IMR-90 (cell line): ENCODE results near the gene SLC18A2. TPM values are rescaled to one million over a fixed set of nuclear protein-coding genes. Genes with fewer than 3 reads are reported as not detected.

Source experiments
- ATAC-seq: fragments of 200-7000 bp; cut with Tn5 transposase; 2 replicates; pipeline ENCODE4 v1.9.1; 2020; ENCODE audit warnings: low read depth, mild to moderate bottlenecking, moderate library complexity
- BruUV-seq: library from RNA; stranded (reverse); fragments of 400-500 nt; replicated peaks from 2 replicates; lab custom pipeline; 2021; lab: Mats Ljungman, UMichigan
- CTCF ChIA-PET: fragments of 300-600 bp; formaldehyde crosslinking; extraction: SDS; loops from one replicate; lab custom pipeline; 2021; ENCODE audit warnings: antibody characterized with exemption; lab: Yijun Ruan, JAX
- POLR2A ChIA-PET: fragments of 300-600 bp; sonication (Branson Sonifier 250); formaldehyde crosslinking; loops from one replicate; lab custom pipeline; 2022; ENCODE audit warnings: antibody characterized with exemption; ENCODE audit not compliant: unreplicated experiment; lab: Charles Lee
- DNase-seq: peaks from one replicate; pipeline ENCODE4 v3.0.0; 2013
- H2AFZ ChIP-seq: replicated peaks from 2 replicates; pipeline ENCODE3; 2013; ENCODE audit warnings: low read length, mild to moderate bottlenecking; ENCODE audit not compliant: poor library complexity
- H2AK5ac ChIP-seq: 2 replicates; pipeline ENCODE4 v1.6.1; 2013; ENCODE audit warnings: low read depth, low read length, inconsistent platforms
- H2AK9ac ChIP-seq: replicated peaks from 2 replicates; pipeline ENCODE3; 2013; ENCODE audit warnings: mild to moderate bottlenecking, low read depth, low read length, moderate library complexity; ENCODE audit not compliant: poor library complexity
- H2BK120ac ChIP-seq: 2 replicates; pipeline ENCODE4 v1.6.1; 2013; ENCODE audit warnings: low read depth, low read length, inconsistent platforms
- H2BK15ac ChIP-seq: 3 replicates; pipeline ENCODE4 v1.6.1; 2013; ENCODE audit warnings: low read depth, low read length, inconsistent platforms
- H2BK20ac ChIP-seq: 2 replicates; pipeline ENCODE4 v1.6.1; 2013; ENCODE audit warnings: low read depth, mild to moderate bottlenecking, inconsistent platforms, low read length, moderate library complexity
- H2BK5ac ChIP-seq: 2 replicates; pipeline ENCODE4 v1.6.1; 2013; ENCODE audit warnings: mild to moderate bottlenecking, low read depth, low read length, inconsistent platforms; ENCODE audit not compliant: poor library complexity, severe bottlenecking
- H3K14ac ChIP-seq: replicated peaks from 2 replicates; pipeline ENCODE4 v1.6.1; 2013; ENCODE audit warnings: low read depth, low read length, inconsistent platforms
- H3K18ac ChIP-seq: 2 replicates; pipeline ENCODE4 v1.6.1; 2013; ENCODE audit warnings: low read depth, low read length, control low read depth
- H3K23ac ChIP-seq: 2 replicates; pipeline ENCODE4 v1.6.1; 2013; ENCODE audit warnings: low read depth, low read length, inconsistent platforms
- H3K27ac ChIP-seq: 2 replicates; pipeline ENCODE4 v1.5.1; 2013; ENCODE audit warnings: mild to moderate bottlenecking, control low read depth, low read length; ENCODE audit not compliant: insufficient read depth
- H3K27me3 ChIP-seq: 2 replicates; pipeline ENCODE4 v1.6.1; 2013; ENCODE audit warnings: low read length; ENCODE audit not compliant: control insufficient read depth, insufficient read depth
- H3K36me3 ChIP-seq: 2 replicates; pipeline ENCODE4 v1.6.1; 2013; ENCODE audit warnings: low read length, mixed read lengths; ENCODE audit not compliant: control insufficient read depth, insufficient read depth
- H3K4ac ChIP-seq: 2 replicates; pipeline ENCODE4 v1.6.1; 2013; ENCODE audit warnings: low read depth, low read length, inconsistent platforms
- H3K4me1 ChIP-seq: 2 replicates; pipeline ENCODE4 v1.6.1; 2013; ENCODE audit warnings: low read length, mixed read lengths; ENCODE audit not compliant: control insufficient read depth, insufficient read depth
- H3K4me2 ChIP-seq: 2 replicates; pipeline ENCODE4 v1.6.1; 2013; ENCODE audit warnings: low read depth, mild to moderate bottlenecking, control low read depth, low read length, moderate library complexity
- H3K4me3 ChIP-seq: 2 replicates; pipeline ENCODE4 v1.5.1; 2013; ENCODE audit warnings: low read depth, mild to moderate bottlenecking, control low read depth, low read length, moderate library complexity; ENCODE audit not compliant: insufficient read depth
- H3K56ac ChIP-seq: 2 replicates; pipeline ENCODE4 v1.6.1; 2013; ENCODE audit warnings: low read length, inconsistent platforms; ENCODE audit not compliant: insufficient read depth; ENCODE audit errors: extremely low read depth
- H3K79me1 ChIP-seq, 2 experiments: 2 replicates each; pipeline ENCODE4 v1.6.1; 2013; ENCODE audit warnings: low read length in 2 of 2, inconsistent platforms in 1 of 2, low read depth in 1 of 2
- H3K9ac ChIP-seq: 2 replicates; pipeline ENCODE4 v1.6.1; 2013; ENCODE audit warnings: low read depth, low read length, control low read depth
- H3K9me1 ChIP-seq: 2 replicates; pipeline ENCODE4 v1.6.1; 2013; ENCODE audit warnings: low read length, inconsistent platforms; ENCODE audit not compliant: insufficient read depth
- H3K9me3 ChIP-seq: 2 replicates; pipeline ENCODE4 v1.6.1; 2013; ENCODE audit warnings: low read length; ENCODE audit not compliant: control insufficient read depth, insufficient read depth
- H4K20me1 ChIP-seq: 2 replicates; pipeline ENCODE4 v1.6.1; 2013; ENCODE audit warnings: low read length, inconsistent platforms; ENCODE audit not compliant: insufficient read depth
- H4K5ac ChIP-seq: 2 replicates; pipeline ENCODE4 v1.6.1; 2013; ENCODE audit warnings: mild to moderate bottlenecking, low read depth, low read length, control low read depth
- H4K8ac ChIP-seq, 2 experiments: 2 replicates each; pipeline ENCODE4 v1.6.1; 2013; ENCODE audit warnings: low read depth in 2 of 2, low read length in 2 of 2, control low read depth in 1 of 2, inconsistent platforms in 1 of 2
- H4K91ac ChIP-seq: 2 replicates; pipeline ENCODE4 v1.6.1; 2013; ENCODE audit warnings: low read depth, low read length, inconsistent platforms; ENCODE audit not compliant: insufficient read depth
- BHLHE40 ChIP-seq: fragments of 150-350 bp; IDR thresholded peaks from 2 replicates; pipeline ENCODE4 v1.6.1; 2016; ENCODE audit warnings: mild to moderate bottlenecking, low read depth, low read length
- CEBPB ChIP-seq: IDR thresholded peaks from 2 replicates; pipeline ENCODE4 v1.6.1; 2012; ENCODE audit warnings: low read depth, low read length, improper control_type of control experiment
- CTCF ChIP-seq: conservative IDR thresholded peaks from 2 replicates; pipeline ENCODE4 v1.5.1; 2012; ENCODE audit warnings: mild to moderate bottlenecking, low read depth, low read length, improper control_type of control experiment
- FOS ChIP-seq: fragments of 150-350 bp; IDR thresholded peaks from 2 replicates; pipeline ENCODE4 v1.6.1; 2016; ENCODE audit warnings: low read depth, low read length
- MAFK ChIP-seq: IDR thresholded peaks from 2 replicates; pipeline ENCODE4 v1.6.1; 2012; ENCODE audit warnings: low read depth, low read length, improper control_type of control experiment
- MAZ ChIP-seq: IDR thresholded peaks from 2 replicates; pipeline ENCODE4 v1.6.1; 2012; ENCODE audit warnings: low read depth, mild to moderate bottlenecking, low read length, improper control_type of control experiment, moderate library complexity, borderline replicate concordance
- MXI1 ChIP-seq: IDR thresholded peaks from 2 replicates; pipeline ENCODE4 v1.6.1; 2012; ENCODE audit warnings: low read depth, mild to moderate bottlenecking, low read length, moderate library complexity, borderline replicate concordance
- RAD21 ChIP-seq: IDR thresholded peaks from 2 replicates; pipeline ENCODE4 v1.6.1; 2012; ENCODE audit warnings: low read length, improper control_type of control experiment
- RCOR1 ChIP-seq: IDR thresholded peaks from 2 replicates; pipeline ENCODE4 v1.6.1; 2012; ENCODE audit warnings: mild to moderate bottlenecking, low read length, improper control_type of control experiment; ENCODE audit not compliant: insufficient replicate concordance
- RFX5 ChIP-seq: IDR thresholded peaks from 2 replicates; pipeline ENCODE4 v1.8.0; 2012; ENCODE audit warnings: low read depth, mild to moderate bottlenecking, low read length, moderate library complexity
- SMC3 ChIP-seq: fragments of 150-350 bp; IDR thresholded peaks from 2 replicates; pipeline ENCODE4 v1.6.1; 2016; ENCODE audit warnings: low read depth, mild to moderate bottlenecking, antibody characterized with exemption, low read length, moderate library complexity
- USF2 ChIP-seq: fragments of 150-350 bp; IDR thresholded peaks from 2 replicates; pipeline ENCODE4 v1.6.1; 2017; ENCODE audit warnings: mild to moderate bottlenecking, antibody characterized with exemption, low read length, low read depth
- WGBS, 2 experiments: methylation state at CpG; one replicate each; pipeline versions ENCODE4 v1.1.5 to v1.1.7; 2013; ENCODE audit warnings: missing lambda C conversion rate in 2 of 2; ENCODE audit not compliant: insufficient read length in 1 of 2; ENCODE audit errors: extremely low coverage in 2 of 2; 5-methylcytosine and 5-hydroxymethylcytosine counted together
- dilution Hi-C: fragments of 300-500 bp; cut with HindIII; formaldehyde crosslinking; loops from one replicate; pipeline ENCODE4 v1.14.3; 2018; ENCODE audit warnings: low sequenced_read_pairs; ENCODE audit not compliant: unreplicated experiment
- in situ Hi-C: fragments of 300-500 bp; cut with MboI; formaldehyde crosslinking; loops from 3 replicates; pipeline ENCODE4 v1.14.3; 2019; ENCODE audit warnings: low sequenced_read_pairs, inconsistent platforms, mixed read lengths
- intact Hi-C: fragments of 100-400 bp; cut with micrococcal nuclease; formaldehyde crosslinking; loops from 2 replicates; pipeline ENCODE4 v1.10.0; 2022
- polyA plus RNA-seq, 3 experiments: library from polyadenylated mRNA; depleted of rRNA; stranded (reverse); fragments of >200 nt; gene quantifications; 2 replicates each; pipeline ENCODE4 v1.2.3, GENCODE V29; 2012; ENCODE audit warnings: low replicate concordance in 1 of 3
- total RNA-seq: library from RNA; depleted of rRNA; stranded (reverse); fragments of >200 nt; gene quantifications from 2 replicates; pipeline ENCODE4 v1.2.3, GENCODE V29; 2012

SLC18A2 gene
- total and polyA plus RNA-seq, 2 of the 4 experiments (the other 2 are of a cell fraction), result not detected

GRCh38 chr10:117254338-117254737 is 13.4 kb downstream of the SLC18A2 start:
- TF ChIP-seq MAZ (no peak), SMC3 (no peak), CTCF (no peak), MAFK (no peak), RAD21 (no peak), RCOR1 (no peak), CEBPB (no peak), USF2 (no peak), BHLHE40 (no peak), FOS (no peak), RFX5 (no peak), MXI1 (no peak)
- no peak overlapping the region for H4K5ac ChIP-seq
- intact Hi-C loops, result no loop called here
- no peak overlapping the region for H2AFZ ChIP-seq
- 80% methylated on average over 3 of the region's 9 CpGs; no CpG with 5 or more reads in 1 of the 2 experiments for WGBS, 2 experiments
- H3K4me3 ChIP-seq, result no peak overlapping the region
- no peaks in the 10 kb centered on the region for H3K9me1 ChIP-seq
- dilution Hi-C loops, result no loop called here
- H3K79me1 ChIP-seq, result no peaks in the 10 kb centered on the region
- no peak overlapping the region for H2AK5ac ChIP-seq
- no peaks in the 10 kb centered on the region for H3K4me1 ChIP-seq
- ATAC-seq (no peak), DNase-seq (no peak)
- no peak overlapping the region for H2AK9ac ChIP-seq
- no peak overlapping the region for H3K9ac ChIP-seq
- POLR2A ChIA-PET, result no interaction called here
- H3K14ac ChIP-seq, result no peak overlapping the region
- no peak overlapping the region for H2BK5ac ChIP-seq
- H4K8ac ChIP-seq, result no peak overlapping the region
- in situ Hi-C loops, result no loop called here
- no peaks in the 10 kb centered on the region for H4K20me1 ChIP-seq
- no peak overlapping the region for H3K18ac ChIP-seq
- H3K27ac ChIP-seq, result no peak overlapping the region
- no peak overlapping the region for H3K56ac ChIP-seq
- no TSS peak for BruUV-seq
- no peak overlapping the region for H3K4me2 ChIP-seq
- no peak overlapping the region for H4K91ac ChIP-seq
- CTCF ChIA-PET, result no interaction called here
- no peak overlapping the region for H2BK15ac ChIP-seq
- H2BK120ac ChIP-seq, result no peak overlapping the region
- H3K4ac ChIP-seq, result no peak overlapping the region
- no peak overlapping the region for H2BK20ac ChIP-seq
- H3K9me3 ChIP-seq, result no peaks in the 10 kb centered on the region
- H3K23ac ChIP-seq, result no peak overlapping the region
- H3K36me3 ChIP-seq, result no peaks in the 10 kb centered on the region
- H3K27me3 ChIP-seq, result peaks cover 5% of the 10 kb centered on the region
